Small intestine (tissue), 7 donors: Measurements from ENCODE around the gene PRKAG2. TPM values are rescaled to one million over a fixed set of nuclear protein-coding genes. Genes with fewer than 3 reads are reported as not detected.

ENCODE experiments used
- DNase-seq, 2 donors: peaks; one replicate each; pipeline versions ENCODE4 v3.0.0 to v3.0.0-alpha.2; 2013
- FAIRE-seq: peaks from 2 replicates; lab custom pipeline; 2012; peaks lifted over from hg19 to GRCh38; lab: Jason Lieb, UNC
- H3K27ac ChIP-seq, 3 donors: one replicate each; pipeline ENCODE4 v1.5.1; 2013; ENCODE audit warnings: low read length in 2 of 3, mild to moderate bottlenecking in 2 of 3, control low read depth in 1 of 3, inconsistent platforms in 1 of 3, low read depth in 1 of 3, moderate library complexity in 1 of 3
- H3K27me3 ChIP-seq, 3 donors: one replicate each; pipeline ENCODE4 v1.6.1; 2013; ENCODE audit warnings: low read length in 3 of 3, inconsistent platforms in 1 of 3; ENCODE audit not compliant: control insufficient read depth in 3 of 3, insufficient read depth in 3 of 3
- H3K36me3 ChIP-seq, 3 donors: one replicate each; pipeline ENCODE4 v1.6.1; 2013; ENCODE audit warnings: low read length in 3 of 3, inconsistent platforms in 1 of 3, low read depth in 1 of 3, mild to moderate bottlenecking in 1 of 3, moderate library complexity in 1 of 3; ENCODE audit not compliant: control insufficient read depth in 3 of 3, insufficient read depth in 2 of 3
- H3K4me1 ChIP-seq, 3 donors: one replicate each; pipeline ENCODE4 v1.6.1; 2013; ENCODE audit warnings: low read length in 2 of 3, inconsistent platforms in 1 of 3, low read depth in 1 of 3, mild to moderate bottlenecking in 1 of 3, moderate library complexity in 1 of 3; ENCODE audit not compliant: control insufficient read depth in 3 of 3, insufficient read depth in 2 of 3
- H3K4me3 ChIP-seq, 3 donors: one replicate each; pipeline ENCODE4 v1.5.1; 2013; ENCODE audit warnings: low read length in 3 of 3, control low read depth in 1 of 3, inconsistent platforms in 1 of 3, low read depth in 1 of 3, mild to moderate bottlenecking in 1 of 3, moderate library complexity in 1 of 3
- H3K9me3 ChIP-seq, 2 donors: one replicate each; pipeline ENCODE4 v1.6.1; 2013; ENCODE audit warnings: low read depth in 1 of 2, low read length in 1 of 2; ENCODE audit not compliant: control insufficient read depth in 2 of 2, insufficient read depth in 1 of 2
- WGBS, 3 donors: extraction: QIAGEN DNeasy Blood & Tissue Kit; methylation state at CpG; one replicate each; pipeline ENCODE4 v1.1.7; 2013; 5-methylcytosine and 5-hydroxymethylcytosine counted together
- polyA plus RNA-seq, 4 donors: library from polyadenylated mRNA; stranded (reverse) in 3 of 4; unstranded in 1 of 4; fragments of 200-250 nt in 3 of 4; fragments of 120-200 nt in 1 of 4; gene quantifications; one replicate each; pipeline versions ENCODE4 v1.2.1 to v1.2.3, GENCODE V29; 2013
- donor health status: healthy with polysubstance abuse.
- donor health status: control.
- donor health status: control.
- donor health status: Bipolar disorder and iron deficiency.
- donor health status: healthy.

The PRKAG2 gene
- polyA plus RNA-seq, 4 donors, result 26.3 to 57.9 (median 49.4) TPM

DNA sequence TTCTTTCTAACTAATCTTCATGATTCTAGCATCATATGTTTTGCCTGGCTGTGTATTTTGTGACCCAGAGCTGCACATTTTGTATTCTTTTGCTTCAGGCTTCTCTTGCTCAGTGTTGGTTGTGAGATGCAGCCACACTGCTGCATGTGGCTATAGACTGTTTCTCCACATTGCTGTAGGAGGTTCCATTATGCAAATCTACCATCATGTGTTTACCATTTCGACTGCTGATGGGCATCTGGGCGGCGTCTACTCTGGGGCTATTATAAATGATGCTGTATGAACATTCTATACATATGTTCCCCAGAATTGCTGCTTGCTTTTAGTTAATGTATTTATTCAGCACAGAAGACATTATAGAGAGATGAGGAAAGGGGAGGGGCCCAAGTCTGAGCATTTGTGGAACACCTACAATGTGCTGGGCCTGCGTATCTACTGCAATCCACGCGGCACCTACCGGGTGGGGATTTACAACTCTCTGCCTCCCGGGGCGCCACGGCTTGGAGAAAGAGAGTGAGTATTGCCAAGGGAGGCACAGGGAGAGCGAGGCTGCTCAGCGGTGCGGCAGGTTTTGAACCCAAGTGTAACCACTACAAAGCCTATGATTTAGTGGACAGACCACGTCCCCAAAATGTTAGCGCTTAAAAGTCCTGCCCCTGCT lies 172.5 kb downstream of the PRKAG2 start:
- no peaks in the 10 kb centered on the region for H3K9me3 ChIP-seq
- no peak overlapping the region for H3K27ac ChIP-seq
- WGBS, 3 donors, result 84 to 89% (median 87%) methylated on average over 15 of the region's 15 CpGs
- no peak overlapping the region for H3K4me3 ChIP-seq
- FAIRE-seq (no peak), DNase-seq (no peak)
- peaks cover 0 to 12% (median 0%) of the 10 kb centered on the region in 3 donors for H3K4me1 ChIP-seq
- peaks cover 0 to 50% (median 0%) of the 10 kb centered on the region in 3 donors for H3K36me3 ChIP-seq
- H3K27me3 ChIP-seq, result no peaks in the 10 kb centered on the region

DNA sequence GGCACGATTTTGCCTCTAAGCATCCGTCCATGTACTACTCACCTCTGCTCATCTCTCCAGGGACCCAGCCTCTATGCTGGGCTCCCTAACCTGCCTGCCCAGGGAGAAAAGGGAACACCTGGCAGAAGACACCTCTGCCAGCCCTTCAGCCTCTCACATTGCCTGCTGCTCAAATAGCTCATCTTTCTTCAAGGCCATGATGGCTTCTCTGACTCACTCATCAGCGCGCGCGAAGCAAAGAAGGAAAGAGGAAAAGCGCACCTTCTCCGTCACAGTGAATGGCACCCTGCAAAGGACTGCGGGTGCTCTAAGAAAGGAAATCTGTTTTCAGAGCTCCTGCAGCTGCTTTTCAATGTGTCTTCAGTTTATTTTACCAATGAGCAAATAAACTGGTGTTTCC lies 174.0 kb downstream of the PRKAG2 start:
- Histone ChIP-seq H3K4me3 (no peak overlapping the region), H3K36me3 (peaks cover 0 to 56% (median 0%) of the 10 kb centered on the region in 3 donors), H3K27ac (no peak overlapping the region), H3K27me3 (no peaks in the 10 kb centered on the region), H3K4me1 (peaks cover 0 to 12% (median 0%) of the 10 kb centered on the region in 3 donors), H3K9me3 (no peaks in the 10 kb centered on the region)
- WGBS, 3 donors, result 94 to 97% (median 95%) methylated on average over 9 of the region's 9 CpGs
- FAIRE-seq (no peak), DNase-seq (no peak)

GRCh38 chr7:151700586-151701165 lies 176.2 kb downstream of the PRKAG2 start:
- no peaks in the 10 kb centered on the region for H3K27me3 ChIP-seq
- no peak for DNase-seq
- H3K36me3 ChIP-seq, result peaks cover 0 to 60% (median 0%) of the 10 kb centered on the region in 3 donors
- FAIRE-seq, result no peak
- peaks cover under 1 to 29% (median 4%) of the 10 kb centered on the region in 3 donors for H3K4me1 ChIP-seq
- H3K4me3 ChIP-seq, result no peak overlapping the region
- H3K9me3 ChIP-seq, result no peaks in the 10 kb centered on the region
- WGBS, 3 donors, result 87 to 91% (median 89%) methylated on average over 13 of the region's 13 CpGs
- H3K27ac ChIP-seq, result no peak overlapping the region

DNA sequence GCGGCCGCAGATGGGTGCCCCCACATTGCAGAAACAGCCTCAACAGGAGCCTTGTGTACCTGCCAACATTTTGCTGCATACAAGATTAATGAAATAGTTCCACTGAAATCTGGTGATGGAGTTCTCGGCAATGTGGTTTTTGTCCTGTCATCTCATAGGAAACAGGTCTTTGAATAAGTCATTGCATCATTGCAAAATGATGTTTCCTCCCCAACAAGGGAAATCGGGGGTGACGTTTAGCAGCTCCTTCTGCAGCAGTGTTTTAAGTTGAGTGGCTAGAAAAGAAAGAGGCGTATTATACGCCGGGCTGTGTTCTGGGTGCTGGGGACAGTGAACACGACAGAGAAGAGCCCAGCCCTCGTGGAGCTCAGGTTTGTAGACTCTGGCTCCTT lies 177.0 kb downstream of the PRKAG2 start:
- Histone ChIP-seq H3K27ac (no peak overlapping the region), H3K36me3 (peaks cover 0 to 62% (median 0%) of the 10 kb centered on the region in 3 donors), H3K9me3 (no peaks in the 10 kb centered on the region), H3K4me1 (peaks cover 3 to 30% (median 7%) of the 10 kb centered on the region in 3 donors), H3K4me3 (no peak overlapping the region), H3K27me3 (no peaks in the 10 kb centered on the region)
- FAIRE-seq, result no peak
- 83 to 93% (median 87%) methylated on average over 10 of the region's 10 CpGs for WGBS, 3 donors
- DNase-seq, result no peak

DNA sequence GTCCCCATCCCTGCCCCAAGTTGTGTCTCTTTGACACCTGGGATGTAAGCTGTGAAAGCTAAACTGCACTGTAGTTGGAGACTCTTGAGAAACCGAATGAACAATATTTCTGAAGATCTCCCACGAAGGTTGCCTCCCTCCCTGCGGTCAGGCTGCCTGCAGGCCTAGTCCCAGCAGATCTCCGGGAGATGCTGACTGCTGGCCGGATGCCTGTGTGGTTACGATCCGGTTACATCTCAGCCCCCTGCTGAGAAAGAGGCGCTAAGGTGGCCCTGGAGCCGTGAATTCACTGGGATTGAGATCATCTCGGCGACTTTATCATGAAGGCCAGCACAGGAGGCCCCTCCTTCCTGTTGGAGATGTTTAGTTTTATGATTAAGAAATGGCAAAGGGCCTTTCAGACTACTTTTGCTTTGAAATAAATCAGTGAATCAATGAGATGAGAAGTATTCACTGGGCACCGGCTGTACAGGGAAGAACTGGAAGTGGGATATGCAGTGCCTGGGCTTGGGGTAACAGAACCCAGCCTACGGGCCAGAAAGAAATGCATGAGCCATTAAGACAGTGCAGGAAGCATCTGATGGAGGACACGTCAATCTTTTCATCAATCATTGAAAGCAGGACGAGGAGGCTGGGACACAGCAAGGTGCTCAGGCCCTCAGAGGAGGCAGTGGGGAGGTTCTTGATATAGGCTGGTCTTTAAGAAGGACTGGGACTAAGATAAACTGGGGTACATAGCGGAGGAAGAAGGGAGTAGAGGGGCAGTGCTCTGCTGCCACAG lies 177.6 kb downstream of the PRKAG2 start:
- FAIRE-seq, result no peak
- peaks cover 3 to 36% (median 13%) of the 10 kb centered on the region in 3 donors for H3K4me1 ChIP-seq
- no peak overlapping the region for H3K4me3 ChIP-seq
- WGBS, 3 donors, result 79 to 90% (median 80%) methylated on average over 16 of the region's 16 CpGs
- no peaks in the 10 kb centered on the region for H3K27me3 ChIP-seq
- no peaks in the 10 kb centered on the region for H3K9me3 ChIP-seq
- no peak overlapping the region for H3K27ac ChIP-seq
- DNase-seq, result no peak
- peaks cover 0 to 64% (median 0%) of the 10 kb centered on the region in 3 donors for H3K36me3 ChIP-seq

DNA sequence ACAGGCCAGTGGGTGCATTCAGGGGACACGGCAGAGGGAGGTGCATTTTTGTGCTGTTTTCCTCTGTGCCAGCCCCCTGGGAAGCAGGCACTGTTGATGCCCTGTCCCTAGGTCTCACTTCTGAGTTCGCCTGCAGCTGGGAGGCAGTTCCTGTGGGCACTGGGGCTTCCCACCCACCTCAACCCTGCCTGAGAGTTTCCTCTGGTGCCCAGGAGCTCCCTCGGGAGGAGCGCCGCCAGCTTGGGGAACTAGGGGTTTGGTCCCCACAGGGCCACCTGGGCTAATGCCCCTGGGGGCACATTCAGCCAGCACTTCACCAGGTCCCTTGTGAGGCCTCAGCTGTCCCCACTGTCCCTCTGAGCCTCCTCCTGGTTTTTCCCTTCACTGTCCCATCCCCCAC lies 179.0 kb downstream of the PRKAG2 start:
- Histone ChIP-seq H3K4me1 (peaks cover 3 to 48% (median 15%) of the 10 kb centered on the region in 3 donors), H3K27me3 (no peaks in the 10 kb centered on the region), H3K36me3 (peaks cover 0 to 72% (median 0%) of the 10 kb centered on the region in 3 donors), H3K4me3 (no peak overlapping the region), H3K27ac (peak overlapping the region in 1 of 3 donors; percentile 96), H3K9me3 (no peaks in the 10 kb centered on the region)
- WGBS, 3 donors, result 73 to 91% (median 86%) methylated on average over 3 to 5 of the region's 5 CpGs
- FAIRE-seq, result no peak
- DNase-seq, result no peak

DNA sequence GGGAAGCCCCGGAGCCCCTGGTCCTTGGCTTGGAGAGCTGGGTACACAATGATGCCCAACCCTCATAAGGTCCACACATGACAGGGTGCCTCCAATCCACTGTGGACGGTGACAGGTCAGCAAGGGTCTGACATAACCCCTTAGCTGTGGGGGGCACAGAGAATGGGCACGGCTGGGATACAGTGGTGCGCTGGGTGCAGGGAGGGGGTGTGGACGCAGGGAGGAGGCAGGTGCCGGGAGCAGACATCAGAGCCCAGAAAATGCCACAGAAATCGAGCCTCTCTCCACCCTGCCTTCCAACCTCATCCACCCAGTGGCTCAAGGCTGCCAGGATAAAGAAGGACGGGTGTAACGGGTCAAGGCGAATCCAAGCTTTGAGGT lies 179.4 kb downstream of the PRKAG2 start:
- WGBS, 3 donors, result 45 to 85% (median 69%) methylated on average over 10 of the region's 10 CpGs
- no peak overlapping the region for H3K4me3 ChIP-seq
- peaks cover 3 to 52% (median 15%) of the 10 kb centered on the region in 3 donors for H3K4me1 ChIP-seq
- DNase-seq (no peak), FAIRE-seq (no peak)
- peak overlapping the region in 2 of 3 donors; percentile 88 to 96 for H3K27ac ChIP-seq
- peaks cover 0 to 70% (median 0%) of the 10 kb centered on the region in 3 donors for H3K36me3 ChIP-seq
- H3K27me3 ChIP-seq, result no peaks in the 10 kb centered on the region
- no peaks in the 10 kb centered on the region for H3K9me3 ChIP-seq
